GM21737 (cell line): ENCODE results near the gene APBA2.

Source experiments
- ATAC-seq: cut with Tn5 transposase; IDR thresholded peaks from one replicate; pipeline ENCODE4 v1.9.1; 2021; ENCODE audit warnings: mild to moderate bottlenecking, moderate library complexity; ENCODE audit not compliant: unreplicated experiment

APBA2 gene

DNA sequence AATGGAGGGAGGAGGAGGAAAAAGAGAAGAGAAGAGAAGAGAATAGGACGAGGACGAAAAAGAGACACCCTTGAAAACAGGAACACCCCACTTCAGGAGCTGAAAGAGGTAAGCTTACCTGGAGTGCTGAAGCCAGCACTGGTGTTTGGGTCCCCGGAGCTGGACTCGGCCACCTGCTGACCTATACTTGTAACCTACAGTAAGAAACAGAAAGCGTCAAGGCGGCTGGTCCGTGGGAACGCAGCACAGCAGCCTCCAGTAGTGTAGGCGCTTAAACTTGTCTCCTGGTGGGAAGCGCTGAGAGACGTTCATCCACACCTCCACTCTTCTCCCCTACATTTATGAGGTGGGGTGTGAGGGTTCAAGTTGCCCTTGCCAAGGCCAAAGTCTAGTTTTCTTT, 242.9 kb downstream of the APBA2 start:
- no peak for ATAC-seq

DNA sequence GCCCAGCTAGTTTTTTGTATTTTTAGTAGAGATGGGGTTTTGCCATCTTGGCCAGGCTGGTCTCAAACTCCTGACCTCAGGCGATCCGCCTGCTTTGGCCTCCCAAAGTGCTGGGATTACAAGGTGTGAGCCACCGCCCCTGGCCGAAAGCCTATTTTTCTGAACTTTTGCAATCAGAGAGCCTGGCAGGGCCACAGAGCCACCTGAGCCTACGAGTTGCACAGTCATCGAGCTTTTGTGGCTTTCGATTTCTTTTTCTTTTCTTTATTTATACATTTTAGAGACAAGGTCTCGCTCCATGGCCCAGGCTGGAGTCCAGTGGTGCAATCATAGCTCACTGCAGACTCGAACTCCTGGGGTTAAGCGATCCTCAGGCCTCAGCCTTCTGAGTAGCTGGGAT, 243.4 kb downstream of the APBA2 start:
- ATAC-seq, result no peak

DNA sequence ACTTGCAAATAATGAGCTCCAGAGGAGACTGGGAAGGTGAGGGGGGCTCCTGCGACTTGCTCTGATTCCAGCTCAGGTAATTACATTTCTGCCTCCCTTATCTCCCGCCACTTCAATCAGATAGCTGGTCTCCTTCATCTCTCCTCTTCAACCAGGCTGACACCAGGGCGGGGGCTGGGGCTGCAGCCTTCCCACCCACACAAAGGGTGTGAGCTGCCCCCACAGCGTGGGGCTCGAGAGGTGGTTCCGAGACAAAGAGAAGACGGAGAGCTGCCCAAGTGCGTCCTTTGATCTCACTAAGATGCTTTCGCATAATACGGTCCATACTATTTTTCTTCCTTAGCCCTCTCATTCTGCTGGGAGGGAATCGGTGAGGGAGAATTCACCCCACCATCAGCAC, 244.2 kb downstream of the APBA2 start:
- ATAC-seq, result no peak

DNA sequence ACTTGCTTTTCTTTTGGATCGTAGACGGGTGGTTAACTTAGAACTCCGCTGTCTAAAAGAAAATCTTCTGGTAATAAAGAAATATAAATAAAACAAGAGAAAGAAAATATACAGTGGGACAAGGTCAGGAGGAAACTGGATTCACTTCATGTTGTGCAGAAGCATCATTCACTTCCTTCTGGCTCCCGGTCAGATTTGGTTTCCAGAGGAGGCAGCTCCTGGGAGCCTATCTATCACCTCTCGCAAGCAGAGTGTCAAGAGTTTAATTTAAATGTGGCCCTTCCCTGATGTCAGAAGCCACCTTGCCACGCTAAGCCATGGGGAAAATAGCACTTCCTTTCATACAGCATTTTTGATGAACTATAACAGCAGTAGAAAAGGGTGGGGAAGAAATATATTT, 244.7 kb downstream of the APBA2 start:
- ATAC-seq, result no peak

DNA sequence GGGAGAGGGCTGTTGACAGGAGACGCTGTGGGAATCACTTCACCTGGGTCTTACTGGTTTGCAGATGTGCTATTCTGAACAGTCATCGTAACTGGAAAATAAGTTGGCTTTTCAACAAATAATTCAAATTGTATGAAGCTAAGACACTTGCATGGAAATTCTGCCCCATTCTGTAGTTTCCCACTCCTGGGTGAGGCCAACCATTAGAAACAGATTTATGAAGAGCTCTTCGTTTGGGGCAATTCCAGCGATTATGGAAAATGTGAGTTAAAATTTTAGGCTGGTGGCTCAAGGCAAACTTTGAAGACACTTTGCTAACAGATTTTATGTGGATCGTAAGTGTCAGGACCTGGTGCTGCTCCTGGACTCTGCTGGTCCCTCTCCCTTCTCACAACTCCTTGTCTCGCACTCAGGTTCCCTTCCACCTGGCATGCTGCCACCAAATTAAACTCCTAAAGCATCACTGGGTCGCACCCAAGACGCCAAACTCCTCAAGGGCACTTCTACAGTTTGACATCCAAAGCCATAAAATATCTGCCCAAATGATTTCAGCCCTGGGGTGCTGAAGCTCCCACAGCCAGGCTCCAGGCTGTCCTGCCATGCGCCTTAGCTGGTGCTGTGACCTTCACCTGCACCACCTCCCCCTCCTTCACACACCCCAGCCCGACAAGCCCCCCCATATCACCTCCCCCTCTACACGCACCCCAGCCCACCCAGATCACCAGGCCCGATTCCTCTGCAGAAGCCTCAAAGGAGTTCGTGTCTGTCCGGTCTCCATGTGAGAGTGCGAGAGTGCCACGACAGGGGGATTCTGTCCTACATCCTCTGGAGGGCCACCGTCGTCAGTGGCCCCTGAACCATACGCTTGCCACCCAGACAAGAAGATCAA, 245.4 kb downstream of the APBA2 start:
- ATAC-seq, result no peak

DNA sequence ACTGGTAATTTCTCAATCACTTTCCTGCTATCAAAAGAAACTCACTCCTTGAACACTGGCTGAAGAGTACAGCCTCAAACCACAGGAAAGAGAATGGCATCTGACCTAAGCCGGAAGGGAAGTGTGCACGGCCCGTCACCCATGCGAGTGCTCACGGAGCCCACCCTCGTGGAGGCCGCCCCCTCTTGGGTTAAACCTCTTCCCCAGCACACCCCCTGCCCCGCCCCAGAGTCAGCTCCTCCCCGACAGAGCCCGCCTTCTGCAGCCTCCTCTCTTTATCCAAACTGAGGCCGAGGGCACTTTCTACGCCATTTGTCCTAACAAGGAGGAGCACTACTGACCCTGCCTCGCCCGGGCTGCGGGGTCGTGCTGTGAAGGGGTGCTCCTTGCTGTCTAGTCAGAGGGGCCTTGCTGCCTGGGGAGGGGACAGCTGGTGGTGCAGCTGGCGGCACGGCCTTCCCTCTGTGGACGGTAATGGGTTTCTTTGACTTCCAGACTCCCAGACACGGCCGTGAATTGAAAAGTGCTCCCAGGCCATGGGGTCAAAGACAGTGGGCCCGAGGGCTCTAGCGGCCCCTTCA, 246.2 kb downstream of the APBA2 start:
- ATAC-seq, result no peak

DNA sequence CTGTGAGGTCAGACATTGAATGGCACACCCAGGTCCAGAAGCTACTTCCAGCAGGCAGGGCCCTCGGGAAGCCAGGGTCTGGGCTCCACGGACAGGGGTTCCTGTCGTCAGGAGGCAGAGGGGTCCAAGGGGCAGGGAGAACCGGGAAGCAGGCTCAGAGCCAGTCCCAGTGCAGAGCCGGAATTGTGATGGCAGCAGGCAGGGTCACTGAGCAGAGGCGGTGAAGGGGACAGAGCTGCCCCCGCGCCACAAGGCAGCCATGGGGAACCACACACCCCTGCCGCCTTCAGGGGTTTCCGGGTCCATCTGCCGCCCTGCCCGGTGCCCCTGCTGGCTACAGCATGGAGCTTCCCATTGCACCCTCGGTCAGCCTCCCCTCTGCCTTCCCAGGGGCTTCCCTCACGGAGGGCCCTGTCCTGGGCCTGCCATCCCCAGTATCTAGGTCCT, 247.0 kb downstream of the APBA2 start:
- no peak for ATAC-seq

DNA sequence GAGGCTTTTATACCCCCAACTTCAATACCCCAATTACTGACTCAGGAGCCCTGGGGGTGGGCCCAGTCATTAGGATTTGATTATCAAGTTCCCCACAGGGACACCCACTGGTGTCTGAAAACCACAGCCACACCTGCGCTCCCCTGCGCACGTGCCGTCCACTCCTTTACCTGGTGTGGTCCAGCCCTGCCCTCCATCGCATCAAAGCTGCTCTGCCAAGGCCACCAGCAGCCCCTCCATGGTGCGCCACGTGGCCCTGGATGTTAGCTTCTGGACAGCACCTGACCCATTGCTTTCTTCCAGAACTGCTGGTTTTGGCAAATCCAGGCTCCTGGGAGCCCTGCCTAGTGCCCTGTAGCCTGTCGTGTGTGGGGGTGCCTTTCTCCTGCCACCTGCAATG, 247.5 kb downstream of the APBA2 start:
- ATAC-seq, result no peak

DNA sequence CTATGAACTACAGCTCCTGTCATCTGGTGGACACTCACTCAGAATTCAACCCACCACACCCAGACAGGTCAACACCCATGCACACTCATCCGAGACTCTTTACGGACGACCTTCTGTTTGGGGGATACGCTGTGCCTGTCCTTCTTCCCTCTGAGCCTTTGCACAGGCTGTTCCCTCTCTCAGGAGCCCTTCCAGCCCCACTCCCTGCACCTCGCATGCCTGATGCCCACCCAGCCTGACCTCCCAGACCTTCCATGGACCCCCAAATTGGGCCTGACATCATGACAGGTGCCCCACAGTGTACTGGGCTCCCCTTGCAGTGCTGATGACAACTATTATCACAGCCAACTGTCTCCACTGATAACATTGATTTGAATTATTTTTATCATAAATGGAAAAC, 248.0 kb downstream of the APBA2 start:
- ATAC-seq, result no peak

DNA sequence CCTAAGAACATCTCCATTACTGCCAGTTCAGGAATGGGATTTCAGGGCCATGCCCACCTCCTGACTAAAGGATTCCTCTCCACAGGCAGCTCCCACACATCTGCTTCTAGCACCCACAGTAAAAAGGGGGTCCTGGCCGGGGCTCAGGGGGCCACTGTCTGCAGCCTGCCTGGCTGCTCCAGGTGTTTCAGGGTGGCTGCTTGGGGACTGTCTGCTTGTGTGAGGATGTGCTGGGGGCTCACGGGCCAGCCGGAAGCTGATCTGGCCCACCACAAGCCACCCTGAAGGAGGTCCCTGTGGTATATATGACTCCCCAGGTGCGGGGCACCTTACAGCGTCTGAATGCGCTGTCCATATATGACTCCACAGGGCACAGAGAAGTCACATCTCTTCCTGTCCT, 248.5 kb downstream of the APBA2 start:
- ATAC-seq, result no peak

DNA sequence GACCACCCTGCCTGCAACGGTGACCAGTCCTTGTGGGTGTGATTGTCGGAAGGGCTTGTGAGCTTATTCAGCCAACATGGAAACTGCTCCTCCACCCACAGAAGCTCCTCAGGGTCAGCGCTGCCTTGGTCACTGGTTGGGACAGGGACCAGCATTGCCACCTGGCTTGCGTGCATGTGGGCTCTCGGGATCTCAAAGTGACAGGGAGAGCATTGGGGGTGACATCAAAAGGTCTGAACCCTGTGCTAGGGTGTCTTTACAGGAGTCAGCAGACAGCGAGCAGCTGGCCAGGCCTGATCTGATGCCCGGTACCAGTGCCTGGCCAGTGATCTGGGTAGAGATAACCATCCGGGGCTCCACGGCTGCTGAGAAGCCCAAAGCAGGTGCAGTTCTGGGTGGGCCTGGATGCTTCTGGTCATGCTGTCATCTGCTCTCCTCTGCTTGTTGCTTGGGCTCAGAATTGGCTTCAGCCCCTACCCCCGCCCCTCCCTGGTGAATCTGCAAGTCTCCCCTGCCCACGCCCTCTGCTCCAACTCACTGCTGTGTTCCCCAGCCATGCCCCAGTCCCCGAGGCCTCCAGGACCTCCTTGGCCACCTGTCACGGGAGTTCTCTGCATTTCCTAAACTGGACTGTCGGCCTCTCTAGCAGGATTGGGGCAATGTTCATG, 249.0 kb downstream of the APBA2 start:
- no peak for ATAC-seq

DNA sequence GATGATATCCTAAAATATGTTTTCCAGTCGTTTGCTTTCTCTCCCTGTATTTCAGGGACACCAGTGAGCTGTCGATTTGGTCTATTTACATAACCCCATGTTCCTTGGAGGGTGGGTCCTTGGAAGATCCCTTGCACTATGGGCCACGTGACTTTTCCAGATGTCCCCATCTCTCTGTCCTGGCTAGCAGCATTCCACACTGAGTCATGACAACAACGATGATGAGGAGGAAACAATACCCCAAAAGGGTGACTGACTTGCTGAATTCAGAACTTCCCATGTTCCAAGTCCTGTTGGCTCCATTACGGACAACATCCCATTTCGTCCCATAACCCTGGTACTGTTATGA, 249.5 kb downstream of the APBA2 start:
- no peak for ATAC-seq

DNA sequence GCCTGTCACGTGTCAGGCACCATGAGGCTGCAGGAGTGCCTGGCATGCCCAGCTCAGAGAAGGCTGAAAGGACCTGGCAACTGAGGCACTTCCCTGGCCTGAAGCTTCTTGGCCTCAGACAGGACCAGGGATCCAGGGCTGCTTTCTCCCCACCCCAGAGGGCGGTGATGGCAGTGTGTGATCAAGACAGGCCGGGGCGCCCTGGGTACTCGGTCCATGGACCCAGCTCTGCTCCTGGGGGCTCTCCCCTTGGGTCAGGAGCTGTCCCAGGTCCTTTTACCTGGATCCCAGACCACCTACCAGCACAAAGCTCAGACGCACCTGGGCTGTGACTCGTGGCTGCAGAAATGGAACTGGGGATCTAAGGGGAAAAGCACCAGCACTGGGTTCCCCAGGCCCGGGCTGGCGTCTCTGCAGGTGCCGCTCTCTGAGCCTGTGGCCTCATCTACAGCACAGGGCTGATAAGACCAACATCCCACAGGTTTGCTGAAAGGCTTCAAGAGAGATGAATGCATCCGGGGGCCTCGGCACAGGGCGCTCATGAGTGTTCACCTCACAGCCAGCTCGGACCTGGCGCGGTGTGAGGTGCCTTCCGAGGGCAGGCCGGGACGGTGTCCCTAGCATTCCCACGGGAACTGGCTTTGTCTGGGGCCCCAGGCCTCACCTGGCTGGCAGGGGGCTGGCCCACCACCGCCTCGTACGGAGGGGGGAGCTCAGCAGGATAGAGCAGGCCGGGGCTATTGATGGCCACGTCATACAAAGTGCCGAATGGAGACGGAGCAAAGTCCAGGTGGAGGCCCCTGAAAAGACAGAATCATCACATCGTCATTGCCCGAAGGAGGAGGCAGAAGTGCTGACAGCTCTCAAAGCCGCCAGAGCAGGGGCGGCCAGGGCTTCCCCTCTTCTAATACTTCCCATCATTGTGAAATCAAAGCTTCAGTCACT, 250.2 kb downstream of the APBA2 start:
- no peak for ATAC-seq

DNA sequence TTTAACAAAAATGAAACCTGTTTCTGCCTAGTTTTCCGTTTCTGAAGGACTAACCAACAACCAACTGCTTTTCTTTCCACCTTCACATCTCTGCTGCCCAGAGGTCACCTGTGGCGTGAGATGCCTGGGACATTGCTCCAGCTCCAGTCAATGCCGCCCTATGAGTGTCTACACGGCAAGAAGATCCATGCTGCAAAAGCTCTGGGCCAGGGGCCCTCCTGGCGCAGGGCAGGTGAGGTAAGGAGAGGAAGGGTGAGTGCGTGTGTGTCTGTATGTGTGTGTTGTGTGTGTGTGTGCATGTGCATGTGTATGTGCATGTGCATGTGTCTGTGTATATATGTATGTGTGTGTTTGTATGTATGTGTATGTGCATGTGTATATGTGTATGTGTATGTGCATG, 252.5 kb downstream of the APBA2 start:
- ATAC-seq, result no peak

DNA sequence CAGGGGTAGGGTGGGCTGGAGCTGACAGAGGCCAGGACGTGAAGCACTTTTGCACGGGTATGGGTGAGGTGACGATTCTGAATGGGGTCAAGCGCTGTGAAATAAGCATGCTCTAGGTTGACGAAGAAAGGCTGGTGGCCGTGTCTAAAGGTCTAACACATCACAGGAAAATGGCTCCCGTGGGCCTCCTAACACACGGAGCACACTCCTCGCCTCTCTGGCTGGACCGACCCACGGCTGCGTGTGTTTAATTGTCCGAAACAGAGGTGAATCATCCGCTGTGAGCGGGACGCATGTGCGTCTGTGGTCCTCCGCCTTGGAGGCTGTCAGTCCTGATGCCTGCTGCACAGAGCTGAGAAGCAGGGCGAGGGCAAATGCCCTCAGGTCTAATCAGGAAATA, 253.3 kb downstream of the APBA2 start:
- ATAC-seq, result no peak

DNA sequence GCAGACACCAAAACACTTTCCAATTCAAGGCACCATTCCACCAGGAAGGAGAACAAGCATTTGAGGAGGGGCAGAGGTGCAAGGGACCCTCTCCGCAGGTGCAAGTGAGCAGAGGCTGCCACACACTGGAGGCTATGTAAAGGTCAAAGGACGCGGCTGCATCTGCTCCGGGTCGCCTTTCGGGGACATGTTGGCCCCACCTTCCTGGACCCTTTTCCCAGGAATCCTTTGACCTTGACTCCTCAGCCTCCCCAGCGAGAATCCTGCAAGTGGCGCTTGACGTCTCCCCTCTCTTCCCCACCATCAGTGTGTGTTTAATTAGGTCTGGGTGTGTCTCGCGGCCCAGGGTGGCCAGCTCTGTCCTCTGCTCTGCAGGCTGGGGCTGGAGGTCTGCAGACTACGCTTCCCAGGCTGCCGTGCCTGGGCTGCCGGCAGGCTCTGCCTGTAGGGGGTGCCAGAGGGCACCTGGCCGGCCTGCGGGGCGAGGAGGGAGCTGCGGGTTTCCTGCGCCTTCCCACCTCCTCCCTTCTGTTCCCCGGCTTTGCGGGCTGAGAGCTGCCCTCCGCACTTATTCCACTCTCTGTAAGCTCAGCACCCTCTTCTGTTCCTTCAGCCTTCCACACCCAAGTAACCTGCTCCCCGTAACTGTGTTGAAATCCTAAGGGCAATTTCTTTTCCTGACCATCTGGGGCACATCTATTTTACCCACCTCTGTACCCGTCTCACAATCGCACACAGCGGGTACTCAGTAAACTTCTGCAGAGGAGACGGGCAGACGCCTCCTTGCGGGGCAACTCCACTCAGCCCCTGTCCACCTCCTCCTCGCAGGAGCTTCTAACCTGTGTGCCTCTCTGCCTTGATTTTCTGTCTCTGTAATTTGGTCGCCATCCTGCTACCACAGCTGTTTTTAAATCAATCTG, 254.0 kb downstream of the APBA2 start:
- ATAC-seq, result peak; percentile 67

DNA sequence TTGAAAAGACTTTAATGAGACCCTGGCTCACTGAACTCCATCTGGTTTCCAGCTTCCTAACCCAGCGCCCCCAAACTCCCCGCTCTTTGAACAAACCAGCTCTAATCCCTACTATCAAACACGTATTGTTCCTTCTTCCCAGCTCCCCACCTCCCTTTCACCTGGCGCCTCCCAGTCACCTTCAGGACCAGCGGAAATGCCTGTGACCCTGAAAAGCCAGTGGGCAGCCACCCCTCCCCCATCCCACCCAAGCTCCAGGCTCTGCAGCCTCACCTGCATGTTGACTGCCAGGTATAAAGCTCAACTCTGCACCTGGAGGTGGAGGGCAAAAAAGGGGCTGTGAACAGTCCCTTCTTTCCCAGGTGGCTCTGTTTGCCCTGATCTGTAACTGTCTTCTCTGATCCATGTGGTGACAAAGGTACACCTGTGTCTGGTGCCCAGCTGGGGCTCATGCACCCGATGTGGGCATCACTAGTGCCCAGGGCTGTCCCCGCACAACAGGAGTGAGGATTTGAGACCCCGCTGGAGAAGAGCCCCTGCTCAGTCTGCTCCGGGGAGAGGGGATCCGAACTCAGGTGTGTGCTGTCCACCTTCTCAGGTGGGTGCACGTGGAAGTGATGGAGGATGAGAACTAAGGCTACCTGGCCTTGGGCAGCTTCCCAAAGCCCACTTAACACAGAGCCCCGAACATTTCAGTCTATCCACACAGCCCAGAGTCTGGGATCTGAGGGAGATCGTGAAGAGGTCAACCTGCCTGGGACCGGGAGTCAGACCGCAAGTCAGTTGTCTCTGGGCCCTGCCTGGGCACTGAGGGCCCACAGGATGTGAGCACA, 254.9 kb downstream of the APBA2 start:
- ATAC-seq, result no peak

DNA sequence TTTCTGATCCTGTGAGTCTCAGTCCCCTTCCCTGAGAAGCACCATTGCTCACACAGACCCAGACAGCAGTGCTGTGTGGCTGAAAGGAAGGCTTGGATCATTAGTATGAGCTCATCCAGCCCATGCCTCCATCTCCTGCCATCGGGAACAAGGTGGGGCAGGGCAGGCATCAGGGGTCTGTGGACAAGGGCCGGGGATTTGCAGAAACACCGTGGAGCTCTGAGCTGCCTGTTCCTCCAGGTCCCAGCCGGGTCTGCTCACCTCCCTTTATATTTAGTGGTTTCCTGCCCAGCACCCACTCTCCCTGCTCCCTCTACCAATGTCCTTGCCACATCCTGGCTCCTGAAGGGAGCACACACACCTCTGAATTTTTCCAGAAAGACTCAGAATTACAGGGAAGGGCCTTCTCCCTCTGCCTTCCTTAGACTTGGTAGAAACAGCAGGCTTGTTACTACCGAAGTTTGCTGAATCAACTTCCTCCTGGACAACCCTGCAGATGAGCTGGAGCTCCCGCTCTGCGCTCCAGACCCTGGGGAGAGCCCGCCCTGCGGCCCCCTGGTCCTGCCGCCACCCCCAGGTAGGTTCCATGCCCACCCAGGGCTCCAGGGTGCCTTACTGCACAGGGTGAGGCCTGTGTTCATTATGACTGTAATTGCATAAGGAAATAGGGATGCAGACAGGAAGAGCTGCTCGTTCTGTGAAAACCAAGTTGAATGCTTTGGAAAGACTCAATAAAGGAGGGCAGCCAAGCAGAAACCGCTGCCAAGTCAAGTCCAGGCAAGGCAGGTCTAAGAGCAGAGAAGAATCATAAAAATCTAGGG, 255.7 kb downstream of the APBA2 start:
- no peak for ATAC-seq
